SU-DHL-6 (cell line): ENCODE measurements around the gene POLD3.

Source experiments
- H2AFZ ChIP-seq: fragments of 200-600 bp; sonication (generic); 2 replicates; pipeline ENCODE4 v1.6.1; 2014; ENCODE audit warnings: low read depth, mild to moderate bottlenecking, moderate library complexity, mixed read lengths, antibody characterized with exemption, low read length; ENCODE audit not compliant: severe bottlenecking
- H3F3A ChIP-seq: fragments of 200-600 bp; shearing (Covaris generic); 2 replicates; pipeline ENCODE4 v1.6.0; 2016; ENCODE audit warnings: antibody characterized with exemption, mild to moderate bottlenecking; ENCODE audit not compliant: insufficient read depth
- H3K27ac ChIP-seq: fragments of 200-600 bp; sonication (generic); 2 replicates; pipeline ENCODE4 v1.5.1; 2016; ENCODE audit warnings: low read depth, mild to moderate bottlenecking, low read length, moderate library complexity, mixed read lengths
- H3K27me3 ChIP-seq: fragments of 200-600 bp; sonication (generic), shearing (Covaris generic); 2 replicates; pipeline ENCODE4 v1.6.0; 2014; ENCODE audit warnings: mild to moderate bottlenecking, low read length
- H3K36me3 ChIP-seq: fragments of 200-600 bp; sonication (generic); 2 replicates; pipeline ENCODE4 v1.6.1; 2014; ENCODE audit warnings: mild to moderate bottlenecking, low read length, mixed read lengths
- H3K4me2 ChIP-seq: fragments of 300-600, 200-600 bp; shearing (Covaris generic), sonication (generic); 2 replicates; pipeline ENCODE4 v1.6.0; 2014; ENCODE audit warnings: low read length, low read depth, mild to moderate bottlenecking; ENCODE audit not compliant: poor library complexity, severe bottlenecking
- H3K4me3 ChIP-seq: fragments of 200-600 bp; sonication (generic); 2 replicates; pipeline ENCODE4 v1.5.1; 2014; ENCODE audit warnings: antibody characterized with exemption, low read length, mild to moderate bottlenecking, mixed read lengths; ENCODE audit not compliant: insufficient read depth, poor library complexity, severe bottlenecking
- H3K79me2 ChIP-seq: fragments of 200-600 bp; sonication (generic); 2 replicates; pipeline ENCODE4 v1.6.1; 2014; ENCODE audit warnings: mild to moderate bottlenecking, low read length, moderate library complexity; ENCODE audit not compliant: insufficient read depth
- H3K9ac ChIP-seq: fragments of 200-600 bp; sonication (generic); 2 replicates; pipeline ENCODE4 v1.7.0; 2014; ENCODE audit warnings: mild to moderate bottlenecking, low read length
- H3K9me2 ChIP-seq: fragments of 200-600 bp; sonication (generic); replicated peaks from 2 replicates; pipeline ENCODE4 v1.6.1; 2014; ENCODE audit warnings: low read length; ENCODE audit not compliant: insufficient read depth
- H3K9me3 ChIP-seq: fragments of 200-600 bp; sonication (generic); 2 replicates; pipeline ENCODE4 v1.6.1; 2014; ENCODE audit warnings: low read length, mixed read lengths; ENCODE audit not compliant: insufficient read depth
- H4K20me1 ChIP-seq: fragments of 200-600 bp; sonication (generic); 2 replicates; pipeline ENCODE4 v1.6.1; 2014; ENCODE audit warnings: low read depth, mild to moderate bottlenecking, antibody characterized with exemption, low read length, moderate library complexity, mixed read lengths
- EZH2phosphoT487 ChIP-seq: fragments of 200-600 bp; sonication (generic), shearing (Covaris generic); conservative IDR thresholded peaks from 2 replicates; pipeline ENCODE4 v1.6.1; 2018; ENCODE audit warnings: mild to moderate bottlenecking, antibody characterized with exemption, low read length, moderate library complexity, mixed read lengths
- TF ChIP-seq, protein P1 (sequence below): fragments of 200-600 bp; sonication (generic); IDR thresholded peaks from one replicate; pipeline ENCODE4 v1.5.1; 2017; ENCODE audit warnings: antibody characterized with exemption, mild to moderate bottlenecking, low read length, moderate library complexity; ENCODE audit not compliant: insufficient read depth, poor library complexity, severe bottlenecking

POLD3 gene

DNA sequence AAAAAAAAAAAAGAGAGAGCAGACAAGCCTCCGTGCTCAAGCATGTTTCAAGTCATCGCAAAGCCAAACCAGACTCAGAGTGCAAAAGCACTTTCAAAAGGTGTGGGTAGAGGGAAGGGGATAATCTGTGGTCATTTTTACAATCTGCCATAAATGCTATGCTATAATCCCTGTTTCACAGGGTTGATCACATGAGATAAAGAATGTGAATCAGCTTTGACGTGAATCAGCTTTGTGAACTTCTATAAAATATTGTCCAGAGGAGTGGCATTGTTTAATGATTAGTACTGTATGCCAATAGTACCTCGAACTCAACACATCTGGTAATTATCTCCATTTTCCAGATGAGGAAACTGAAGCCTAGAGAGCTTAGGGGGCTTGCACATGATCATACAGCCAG is 20.0 kb upstream of the POLD3 start:
- H3K4me2 ChIP-seq: no peak overlapping the region

DNA sequence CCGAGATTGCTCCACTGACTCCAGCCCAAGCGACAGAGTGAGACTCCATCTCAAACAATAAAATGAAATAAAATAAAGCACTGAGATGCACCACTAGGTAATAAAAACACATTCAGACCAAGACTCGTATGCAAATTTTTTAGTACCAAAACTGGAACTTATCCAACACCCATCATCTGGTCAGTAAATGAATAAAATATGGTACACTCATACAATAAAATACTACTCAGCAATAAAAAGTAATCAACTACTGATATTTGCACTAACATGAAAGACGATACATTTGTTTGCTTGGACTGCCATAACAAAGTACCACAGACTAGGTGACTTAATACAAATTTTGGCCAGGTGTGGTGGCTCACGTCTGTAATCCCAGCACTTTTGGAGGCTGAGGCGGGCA is 17.8 kb upstream of the POLD3 start:
- no peak for TF ChIP-seq EZH2phosphoT487
- TF ChIP-seq, protein P1, sequence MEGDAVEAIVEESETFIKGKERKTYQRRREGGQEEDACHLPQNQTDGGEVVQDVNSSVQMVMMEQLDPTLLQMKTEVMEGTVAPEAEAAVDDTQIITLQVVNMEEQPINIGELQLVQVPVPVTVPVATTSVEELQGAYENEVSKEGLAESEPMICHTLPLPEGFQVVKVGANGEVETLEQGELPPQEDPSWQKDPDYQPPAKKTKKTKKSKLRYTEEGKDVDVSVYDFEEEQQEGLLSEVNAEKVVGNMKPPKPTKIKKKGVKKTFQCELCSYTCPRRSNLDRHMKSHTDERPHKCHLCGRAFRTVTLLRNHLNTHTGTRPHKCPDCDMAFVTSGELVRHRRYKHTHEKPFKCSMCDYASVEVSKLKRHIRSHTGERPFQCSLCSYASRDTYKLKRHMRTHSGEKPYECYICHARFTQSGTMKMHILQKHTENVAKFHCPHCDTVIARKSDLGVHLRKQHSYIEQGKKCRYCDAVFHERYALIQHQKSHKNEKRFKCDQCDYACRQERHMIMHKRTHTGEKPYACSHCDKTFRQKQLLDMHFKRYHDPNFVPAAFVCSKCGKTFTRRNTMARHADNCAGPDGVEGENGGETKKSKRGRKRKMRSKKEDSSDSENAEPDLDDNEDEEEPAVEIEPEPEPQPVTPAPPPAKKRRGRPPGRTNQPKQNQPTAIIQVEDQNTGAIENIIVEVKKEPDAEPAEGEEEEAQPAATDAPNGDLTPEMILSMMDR: no peak
- Histone ChIP-seq H3K9me3 (no peaks in the 10 kb centered on the region), H3K4me2 (no peak overlapping the region), H3K9ac (no peak overlapping the region), H3K4me3 (no peak overlapping the region), H2AFZ (no peak overlapping the region), H4K20me1 (no peaks in the 10 kb centered on the region), H3K27ac (no peak overlapping the region), H3K79me2 (no peaks in the 10 kb centered on the region), H3K9me2 (no peaks in the 10 kb centered on the region), H3F3A (no peaks in the 10 kb centered on the region), H3K27me3 (no peaks in the 10 kb centered on the region), H3K36me3 (no peaks in the 10 kb centered on the region)

More for the DNA sequence above, 20.0 kb upstream of the POLD3 start:
- Histone ChIP-seq H4K20me1 (no peaks in the 10 kb centered on the region), H3K9me3 (no peaks in the 10 kb centered on the region), H3K9ac (no peak overlapping the region), H3K27me3 (no peaks in the 10 kb centered on the region), H3F3A (no peaks in the 10 kb centered on the region), H3K9me2 (no peaks in the 10 kb centered on the region), H3K4me3 (no peak overlapping the region), H3K27ac (no peak overlapping the region), H3K36me3 (no peaks in the 10 kb centered on the region), H3K79me2 (no peaks in the 10 kb centered on the region), H2AFZ (no peak overlapping the region)
- TF ChIP-seq, protein P1: no peak
- TF ChIP-seq EZH2phosphoT487: no peak

DNA sequence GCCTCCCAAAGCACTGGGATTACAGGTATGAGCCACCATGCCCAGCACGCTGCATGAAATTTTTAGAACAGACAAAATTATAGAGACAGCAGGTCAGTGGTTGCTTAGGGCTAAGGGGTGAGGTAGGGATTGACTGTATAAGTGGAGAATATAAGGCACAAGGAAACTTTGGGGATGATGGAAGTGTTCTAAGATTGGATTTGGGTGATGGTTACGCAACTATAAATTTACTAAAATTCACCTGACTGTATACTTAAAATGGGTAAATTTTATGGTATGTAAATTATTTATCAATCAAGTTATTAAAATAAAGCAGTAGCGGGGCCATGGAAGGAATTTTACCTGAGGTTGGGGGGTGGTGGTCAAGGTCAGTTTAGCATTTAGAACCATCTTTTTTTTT is 16.4 kb upstream of the POLD3 start:
- Histone ChIP-seq H2AFZ (no peak overlapping the region), H3F3A (no peaks in the 10 kb centered on the region), H3K79me2 (no peaks in the 10 kb centered on the region), H3K4me2 (no peak overlapping the region), H3K4me3 (no peak overlapping the region), H3K36me3 (no peaks in the 10 kb centered on the region), H3K27ac (no peak overlapping the region), H3K9me2 (no peaks in the 10 kb centered on the region), H4K20me1 (no peaks in the 10 kb centered on the region), H3K27me3 (no peaks in the 10 kb centered on the region), H3K9ac (no peak overlapping the region), H3K9me3 (no peaks in the 10 kb centered on the region)
- TF ChIP-seq EZH2phosphoT487: no peak
- TF ChIP-seq, protein P1: no peak
